ENCODE measurements around the gene SHOX.

SHOX gene

DNA sequence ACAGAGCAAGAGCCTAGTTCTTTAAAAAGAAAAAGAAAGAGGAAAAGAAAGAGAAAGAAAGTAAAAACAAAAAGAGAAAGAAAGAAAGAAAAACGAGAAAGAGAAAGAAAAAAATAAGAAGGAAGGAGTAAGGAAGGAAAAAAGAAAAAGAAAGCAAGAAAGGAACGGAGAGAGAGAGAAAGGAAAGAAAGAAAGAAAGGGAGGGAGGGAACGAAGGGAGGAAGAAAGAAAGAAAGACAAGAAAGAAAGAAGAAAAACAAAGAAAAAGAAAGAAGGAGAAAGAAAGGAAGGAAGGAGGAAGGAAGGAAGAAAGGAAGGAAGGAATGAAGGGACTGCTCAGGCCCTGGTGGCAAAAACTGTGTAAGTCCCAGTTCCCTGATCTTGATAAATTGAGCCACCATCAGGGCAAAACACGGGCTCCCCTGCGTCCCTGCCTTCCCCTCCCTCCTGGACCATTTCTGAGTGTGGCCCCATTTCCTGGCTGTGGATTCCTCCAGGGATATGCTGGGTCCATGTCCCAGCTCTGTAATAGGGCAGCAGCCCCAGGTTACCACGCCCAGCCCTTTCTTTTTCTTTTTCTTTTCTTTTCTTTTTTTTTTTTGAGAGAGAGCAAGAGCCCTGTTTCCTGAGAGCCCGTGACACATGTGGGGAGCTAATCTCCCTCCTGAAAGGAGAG is 44.8 kb downstream of the SHOX start:
- no peak for DNase-seq

DNA sequence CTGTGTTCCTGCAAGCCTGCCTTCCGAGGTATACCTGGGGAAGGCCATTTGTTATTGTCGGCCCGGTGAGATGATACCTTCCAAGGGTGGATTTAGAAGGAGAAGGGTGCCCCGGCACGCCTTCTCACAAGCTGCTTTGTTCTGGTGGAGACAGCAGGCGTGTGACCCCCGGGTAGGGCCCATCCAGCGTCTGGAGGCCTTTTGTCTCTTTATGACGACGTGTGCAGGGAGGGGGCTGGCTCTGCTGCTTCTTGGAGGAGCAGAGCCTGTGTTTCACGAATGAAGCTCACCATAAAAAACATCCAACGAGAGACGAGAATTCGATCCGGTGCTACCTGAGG is 45.3 kb downstream of the SHOX start:
- DNase-seq: no peak

DNA sequence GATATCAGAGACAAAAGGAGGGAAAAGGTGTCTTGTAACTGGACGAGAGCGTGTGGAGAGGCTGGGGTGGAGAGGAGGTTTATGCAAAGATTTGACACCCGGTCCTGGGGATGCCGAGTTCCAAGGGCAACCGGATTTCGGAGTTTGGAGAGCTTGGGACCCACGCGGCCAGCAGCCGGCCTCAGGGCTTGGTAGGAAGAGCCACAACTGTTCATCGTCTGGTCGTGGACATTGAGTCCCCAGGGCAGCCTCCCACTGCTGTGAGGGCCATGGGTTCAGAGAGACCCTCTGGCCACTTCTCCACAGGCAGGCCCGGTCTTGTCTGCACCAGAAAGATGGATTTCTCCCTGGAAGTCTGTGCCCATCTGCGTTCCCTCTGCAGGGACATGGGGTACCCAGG is 46.8 kb downstream of the SHOX start:
- DNase-seq: no peak

DNA sequence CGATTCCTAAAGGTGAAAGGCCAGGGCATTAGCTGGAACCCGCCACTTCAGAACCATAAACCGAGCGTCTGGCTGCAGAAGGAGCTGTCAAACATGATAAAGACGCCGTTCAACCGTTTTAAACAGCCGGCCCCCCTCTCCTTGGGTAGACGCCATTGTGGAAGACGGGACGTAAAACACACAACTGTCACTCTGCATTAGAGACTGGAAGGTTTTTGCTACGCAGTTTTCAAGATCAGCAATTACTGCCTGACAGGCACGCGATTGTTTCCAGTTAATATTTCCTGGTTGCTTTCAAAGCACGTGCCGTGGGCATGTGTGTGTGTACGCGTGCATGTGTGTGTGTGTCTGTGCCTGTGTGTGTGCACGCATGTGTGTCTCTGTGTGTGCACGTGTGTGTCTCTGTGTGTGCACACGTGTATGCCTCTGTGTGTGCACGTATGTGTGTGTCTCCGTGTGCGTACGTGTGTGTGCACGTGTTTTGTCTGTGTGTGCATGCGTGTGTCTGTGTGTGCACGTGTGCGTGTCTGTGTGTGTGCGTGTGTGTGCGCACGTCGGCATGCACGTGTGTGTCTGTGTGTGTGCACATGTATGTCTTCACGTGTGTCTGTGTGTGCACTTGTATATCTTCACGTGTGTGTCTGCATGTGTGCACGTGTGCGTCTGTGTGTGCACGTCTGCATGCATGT is 48.8 kb downstream of the SHOX start:
- DNase-seq: no peak

DNA sequence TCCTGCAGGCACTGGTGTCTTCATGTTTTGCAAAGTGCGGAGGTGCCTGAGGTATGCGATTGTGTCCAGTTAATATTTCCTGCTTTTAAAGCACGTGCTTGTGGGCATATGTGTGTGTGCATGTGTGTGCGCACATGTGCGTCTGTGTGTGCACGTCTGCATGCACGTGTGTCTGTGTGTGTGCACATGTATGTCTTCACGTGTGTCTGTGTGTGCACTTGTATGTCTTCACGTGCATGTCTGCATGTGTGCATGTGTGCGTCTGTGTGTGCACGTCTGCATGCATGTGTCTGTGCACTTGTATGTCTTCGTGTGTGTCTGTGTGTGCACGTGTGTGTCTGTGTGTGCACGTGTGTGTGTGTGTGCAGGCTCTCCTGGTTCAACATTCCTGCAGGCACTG is 49.5 kb downstream of the SHOX start:
- DNase-seq: no peak

DNA sequence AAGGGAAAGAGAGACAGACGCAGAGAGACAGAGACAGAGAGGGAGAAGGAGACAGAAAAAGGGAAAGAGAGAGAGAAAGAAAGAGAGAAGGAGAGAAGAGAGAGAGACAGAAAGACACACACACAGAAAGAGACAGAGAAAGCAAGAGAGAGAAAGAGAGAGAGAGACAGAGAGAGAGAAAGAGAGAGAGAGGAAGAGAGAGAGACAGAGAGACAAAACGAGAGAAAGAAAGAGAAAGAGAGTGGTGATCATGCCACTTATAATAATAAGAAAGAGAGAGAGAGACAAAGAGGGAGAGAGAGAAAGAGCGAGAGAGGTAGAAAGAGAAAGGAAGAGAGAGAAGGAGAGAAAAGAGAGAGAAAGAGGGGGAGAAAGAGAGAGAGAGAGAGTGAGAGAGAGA is 51.4 kb downstream of the SHOX start:
- no peak for DNase-seq

DNA sequence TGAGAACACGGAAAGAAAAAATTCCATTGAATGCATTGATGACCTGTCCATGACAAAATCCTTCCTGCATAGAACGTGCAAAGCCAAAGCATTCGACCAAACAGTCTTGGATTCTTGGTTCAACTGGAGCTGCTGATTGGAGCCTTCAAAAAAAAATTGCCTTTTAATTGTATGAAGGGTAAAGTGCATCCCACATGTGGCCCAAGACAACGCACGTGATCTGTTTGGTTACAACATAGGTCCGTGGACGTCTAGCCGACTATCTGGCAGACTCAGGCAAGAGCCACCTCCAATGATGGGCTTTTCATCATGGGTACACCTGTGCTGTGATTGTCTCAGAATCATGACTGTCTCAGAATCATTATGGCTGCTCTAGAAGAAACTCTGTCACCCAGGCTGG is 52.3 kb downstream of the SHOX start:
- no peak for DNase-seq

- DNase-seq: no peak
Observed at GRCh38 chrX:683576-683975, 53.0 kb downstream of the SHOX start.

DNA sequence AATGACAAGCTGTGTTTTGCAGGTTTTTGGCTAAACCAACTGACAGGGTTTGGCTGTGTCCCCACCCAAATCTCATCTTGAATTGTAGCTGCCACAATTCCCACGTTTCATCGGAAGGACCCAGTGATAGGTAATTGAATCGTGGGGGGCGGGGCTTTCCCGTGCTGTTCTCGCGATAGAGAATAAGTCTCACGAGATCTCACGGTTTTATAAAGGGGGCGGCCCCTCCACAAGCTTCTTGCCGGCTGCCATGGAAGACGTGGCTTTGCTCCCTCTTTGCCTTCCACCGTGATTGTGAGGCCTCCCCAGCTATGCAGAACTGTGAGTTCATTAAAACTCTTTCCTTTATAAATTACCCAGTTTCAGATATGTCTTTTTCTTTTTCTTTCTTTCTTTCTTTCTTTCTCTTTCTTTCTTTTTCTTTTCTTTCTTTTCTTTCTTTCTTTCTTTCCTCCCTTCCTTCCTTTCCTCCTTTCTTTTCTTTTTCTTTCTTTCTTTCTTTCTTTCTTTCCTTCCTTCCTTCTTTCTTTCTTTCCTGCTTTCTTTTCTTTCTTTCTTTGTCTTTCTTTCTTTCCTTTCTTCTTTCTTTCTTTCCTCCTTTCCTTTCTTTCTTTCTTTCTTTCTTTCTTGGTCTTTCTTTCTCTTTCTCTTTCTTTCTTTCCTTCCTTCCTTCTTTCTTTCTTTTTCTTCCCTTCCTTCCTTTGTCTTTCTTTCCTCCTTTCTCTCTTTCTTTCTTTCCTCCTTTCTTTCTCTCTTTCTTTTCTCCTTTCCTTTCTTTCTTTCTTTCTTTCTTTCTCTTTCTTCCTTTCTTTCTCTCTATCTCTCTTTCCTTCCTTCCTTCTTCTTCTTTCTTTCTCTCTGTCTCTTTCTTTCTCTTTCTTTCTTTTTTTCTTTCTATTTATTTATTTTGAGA is 54.8 kb downstream of the SHOX start:
- no peak for DNase-seq

- no peak for DNase-seq
Observed at GRCh38 chrX:689983-690382, 59.4 kb downstream of the SHOX start.

DNA sequence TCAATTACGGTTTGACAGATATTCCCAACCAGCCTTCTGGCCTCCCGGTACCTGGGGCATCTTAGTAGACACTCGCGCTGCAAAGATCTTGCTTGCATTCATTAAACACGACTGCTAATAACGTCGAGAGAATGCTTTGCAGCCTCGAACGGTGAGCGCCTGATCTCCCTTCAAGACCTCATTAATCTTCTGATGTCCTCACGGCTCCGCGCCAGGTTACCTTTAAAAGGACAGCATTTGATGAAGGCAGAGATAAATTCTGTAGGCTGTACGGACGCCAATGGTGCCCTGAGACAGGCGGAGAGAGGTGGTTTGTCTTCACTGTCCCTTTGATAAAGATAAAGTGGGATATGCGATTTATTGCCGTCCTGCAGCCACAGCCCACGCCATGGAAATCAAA is 64.2 kb downstream of the SHOX start:
- no peak for DNase-seq

GRCh38 chrX:698206-698605 is 67.6 kb downstream of the SHOX start:
- DNase-seq: no peak

DNA sequence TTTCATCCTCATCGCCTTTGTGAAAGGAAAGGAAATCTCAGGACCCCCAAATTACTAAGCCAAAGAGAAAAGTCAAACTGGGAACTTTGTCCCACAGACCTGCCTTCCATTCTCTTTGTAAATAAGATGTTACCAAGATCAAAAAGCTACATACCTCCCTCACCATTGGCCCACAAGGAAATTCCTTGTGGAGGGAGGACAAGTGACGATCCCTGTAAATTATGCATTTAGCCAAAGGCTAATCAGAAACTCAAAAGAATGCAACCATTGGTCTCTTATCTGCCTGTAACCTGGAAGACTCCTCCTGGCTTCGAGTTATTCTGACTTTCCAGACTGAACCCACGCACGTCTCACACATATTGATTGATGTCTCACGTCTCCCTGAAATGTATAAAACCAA is 70.3 kb downstream of the SHOX start:
- no peak for DNase-seq

GRCh38 chrX:701673-702072 is 71.1 kb downstream of the SHOX start:
- DNase-seq: no peak

GRCh38 chrX:703466-703865 is 72.9 kb downstream of the SHOX start:
- DNase-seq: no peak

DNA sequence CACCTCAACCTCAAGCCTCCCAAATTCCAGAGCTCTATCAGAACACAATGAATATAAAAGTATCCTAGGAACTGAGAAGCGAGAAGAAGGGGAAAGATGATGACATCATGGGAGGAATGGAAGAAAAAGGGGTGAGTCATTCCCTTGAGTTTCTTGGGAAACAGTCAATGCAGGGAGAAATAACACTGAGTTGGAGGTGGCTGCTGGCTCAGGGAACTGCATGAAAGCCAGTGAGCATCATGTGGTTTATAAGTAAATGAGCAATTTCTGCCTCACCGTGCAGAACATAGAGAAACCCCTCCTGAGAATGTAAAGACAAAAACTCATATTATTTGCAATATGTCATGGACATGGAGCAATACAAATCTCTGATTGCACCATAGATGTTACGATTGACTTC is 73.3 kb downstream of the SHOX start:
- DNase-seq: no peak
